NCI-H345 treated with DMSO at 0.1 percent for 48 hours (cell line): Measurements from ENCODE around the gene LAMTOR4.

Experiments
- DNase-seq: peaks from one replicate; lab custom pipeline; 2025; ENCODE audit not compliant: unreplicated experiment; lab: John Stamatoyannopoulos, UW

Gene LAMTOR4

GRCh38 chr7:100148559-100149328 is at the start of gene LAMTOR4:
TSS of gene LAMTOR4 (plus strand) at chr7:100148918. CDS start at chr7:100148973, 55 bp downstream.
- peak; percentile 99 for DNase-seq

GRCh38 chr7:100099452-100099851 is 49.3 kb upstream of the LAMTOR4 start:
- no peak for DNase-seq

- peak; percentile 85 for DNase-seq
These were observed 48.2 kb upstream of the LAMTOR4 start for GRCh38 chr7:100100420-100101015.

GRCh38 chr7:100101016-100101862 is 47.5 kb upstream of the LAMTOR4 start, which contains the start of the genes AP4M1 and MCM7:
TSS of gene AP4M1 (plus strand) at chr7:100101643. CDS start at chr7:100101715, 72 bp downstream.
TSS of gene MCM7 (minus strand) at chr7:100101397. CDS start at chr7:100101294, 103 bp downstream.
- peak; percentile 97 for DNase-seq

GRCh38 chr7:100102950-100103840 is 45.5 kb upstream of the LAMTOR4 start:
- no peak for DNase-seq

- DNase-seq, result no peak
These were observed 43.2 kb upstream of the LAMTOR4 start for GRCh38 chr7:100105534-100105933.

- DNase-seq, result no peak
These were observed 42.1 kb upstream of the LAMTOR4 start for GRCh38 chr7:100106633-100107032.

GRCh38 chr7:100107125-100107737 is 41.5 kb upstream of the LAMTOR4 start:
- DNase-seq, result no peak

- no peak for DNase-seq
These were observed 40.8 kb upstream of the LAMTOR4 start for GRCh38 chr7:100107890-100108289.

- DNase-seq, result no peak
These were observed 39.1 kb upstream of the LAMTOR4 start for GRCh38 chr7:100109521-100110163.

- no peak for DNase-seq
These were observed 37.6 kb upstream of the LAMTOR4 start for GRCh38 chr7:100111156-100111555.

GRCh38 chr7:100111914-100112313 is 36.8 kb upstream of the LAMTOR4 start:
- no peak for DNase-seq

GRCh38 chr7:100115026-100115425 is 33.7 kb upstream of the LAMTOR4 start:
- no peak for DNase-seq

- DNase-seq, result no peak
These were observed 30.2 kb upstream of the LAMTOR4 start for GRCh38 chr7:100118388-100119071.

- peak; percentile 80 for DNase-seq
These were observed 29.4 kb upstream of the LAMTOR4 start, which contains the start of the genes CNPY4 and TAF6 for GRCh38 chr7:100119072-100119969. TSS of gene CNPY4 (plus strand) at chr7:100119634. CDS start at chr7:100119745, 111 bp downstream. TSS of gene TAF6 (minus strand) at chr7:100119358. CDS start at chr7:100114209, 5,149 bp downstream.

- peak; percentile 37 for DNase-seq
These were observed 28.6 kb upstream of the LAMTOR4 start for GRCh38 chr7:100119970-100120732.

- DNase-seq, result no peak
These were observed 28.0 kb upstream of the LAMTOR4 start for GRCh38 chr7:100120733-100121036.
